Epithelial cell of umbilical artery (primary cell): Measurements from ENCODE around the gene SLC35A1. TPM values are rescaled to one million over a fixed set of nuclear protein-coding genes. Genes with fewer than 3 reads are reported as not detected.

Experiments
- total RNA-seq: library from RNA; depleted of rRNA; stranded (reverse); fragments of >200 nt; gene quantifications from 2 replicates; pipeline ENCODE4 v1.2.3, GENCODE V29; 2014

SLC35A1 gene
- 19.8 and 35.0 TPM in 2 replicates for total RNA-seq

DNA sequence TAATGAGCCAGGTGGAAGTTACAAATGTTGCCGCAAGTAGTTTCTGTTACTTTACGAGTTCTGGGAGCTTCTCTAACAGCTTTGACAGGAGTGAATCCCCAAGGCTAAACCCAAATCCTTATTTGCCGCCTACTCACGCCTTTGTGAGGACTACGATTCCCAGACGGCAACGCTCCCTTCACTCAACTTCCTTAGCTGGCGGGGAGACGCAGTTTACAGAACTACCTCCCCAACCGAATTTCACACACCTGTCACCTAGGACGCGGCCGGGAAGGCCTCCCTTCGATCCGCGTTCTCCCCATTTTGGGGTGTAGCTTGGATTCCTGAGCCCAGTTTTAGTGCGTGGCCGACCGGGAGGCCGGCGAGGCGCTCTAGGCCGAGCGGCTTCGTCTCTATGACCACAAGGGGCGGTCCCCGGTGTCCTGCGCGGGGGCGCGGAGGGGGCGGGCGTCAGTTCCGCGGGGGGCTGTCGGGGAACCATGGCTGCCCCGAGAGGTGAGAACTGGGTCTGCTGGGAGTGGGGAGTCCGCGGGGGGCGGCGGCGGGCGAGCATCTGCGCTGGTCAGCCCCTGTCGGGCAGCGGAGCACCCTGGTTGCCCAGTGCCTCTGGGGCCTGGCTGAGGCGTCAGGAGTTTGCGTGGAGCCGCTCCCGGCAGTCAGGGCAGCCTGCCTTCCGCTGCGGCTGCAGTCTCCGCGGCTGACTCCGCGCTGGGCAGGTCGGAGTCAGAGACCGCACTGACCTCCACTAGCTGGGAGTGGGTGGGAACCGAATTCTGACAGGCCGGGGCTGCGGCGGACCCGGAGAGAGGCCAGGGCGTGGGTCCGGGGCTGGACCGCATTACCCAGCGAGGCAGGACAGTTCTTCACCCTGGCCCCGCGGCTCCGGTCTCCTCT is at the start of gene SLC35A1:
Gene SLC35A1 (plus strand): TSS at position 450 of the 894 bp plus-strand sequence. CDS start 30 bp downstream, at position 480.

Other genes starting within 250 kb of the SLC35A1 start
- 5.5 TPM in 2 replicates for gene SMIM8, start 150.4 kb upstream of the SLC35A1 start, total RNA-seq
- not detected in 2 replicates for gene GJB7, start 143.7 kb upstream of the SLC35A1 start, total RNA-seq
- 0.32 and 0.46 TPM in 2 replicates for gene C6orf163, start 128.2 kb upstream of the SLC35A1 start, total RNA-seq
- 0.30 and 0.65 TPM in 2 replicates for gene CFAP206, start 65.0 kb upstream of the SLC35A1 start, total RNA-seq
- gene RARS2, start 117.0 kb downstream of the SLC35A1 start, total RNA-seq, result 31.5 and 33.4 TPM in 2 replicates
- 16.2 and 19.3 TPM in 2 replicates for gene ORC3, start 117.2 kb downstream of the SLC35A1 start, total RNA-seq
- 14.9 and 16.2 TPM in 2 replicates for gene AKIRIN2, start 229.3 kb downstream of the SLC35A1 start, total RNA-seq